Transverse colon (tissue), 4 donors: ENCODE results near the gene CALML3. TPM values are rescaled to one million over a fixed set of nuclear protein-coding genes. Genes with fewer than 3 reads are reported as not detected.
A peak's percentile ranks its signal among the peaks of the same experiment; 100 is the strongest.

ENCODE experiments used
- DNase-seq: peaks from one replicate; pipeline ENCODE4 v3.0.0-alpha.2; 2019
- H3K27ac ChIP-seq, 4 donors: fragments of 200-600 bp; sonication (generic); 2 replicates each; pipeline ENCODE4 v1.5.1; 2016 to 2018; ENCODE audit warnings: inconsistent platforms in 4 of 4
- H3K27me3 ChIP-seq: fragments of 200-600 bp; sonication (generic); 2 replicates; pipeline ENCODE4 v1.5.1; 2017; ENCODE audit warnings: inconsistent platforms
- H3K36me3 ChIP-seq, 4 donors: fragments of 200-600 bp; sonication (generic); 2 replicates each; pipeline ENCODE4 v1.5.1; 2017 to 2019; ENCODE audit warnings: inconsistent platforms in 4 of 4
- H3K4me1 ChIP-seq, 4 donors: fragments of 200-600 bp; sonication (generic); 2 replicates each; pipeline ENCODE4 v1.5.1; 2017 to 2020; ENCODE audit warnings: inconsistent platforms in 4 of 4
- H3K4me3 ChIP-seq, 4 donors: fragments of 200-600 bp; sonication (generic); 1 replicate in 1 of 4; 2 replicates in 3 of 4; pipeline versions ENCODE4 v1.5.1 to v1.6.1; 2017 to 2019; ENCODE audit warnings: inconsistent platforms in 4 of 4
- H3K9me3 ChIP-seq, 2 donors: fragments of 200-600 bp; sonication (generic); 2 replicates each; pipeline ENCODE4 v1.5.1; 2017 to 2019; ENCODE audit warnings: inconsistent platforms in 2 of 2
- CTCF ChIP-seq, 5 experiments: fragments of 200-600 bp in 3 of 5; fragments of 450-650 bp in 2 of 5; sonication (generic) in 3 of 5; IDR thresholded peaks; 1 replicate in 2 of 5; 2 replicates in 3 of 5; pipeline ENCODE4 v1.5.1; 2016 to 2017; ENCODE audit warnings: antibody characterized with exemption in 5 of 5, inconsistent platforms in 3 of 5, mild to moderate bottlenecking in 2 of 5, moderate library complexity in 1 of 5
- EP300 ChIP-seq: sonication (generic); formaldehyde crosslinking; IDR thresholded peaks from one replicate; pipeline ENCODE4 v1.6.1; 2017; ENCODE audit warnings: antibody characterized with exemption, low read depth
- POLR2A ChIP-seq: fragments of 450-650 bp; IDR thresholded peaks from one replicate; pipeline ENCODE4 v1.6.1; 2016; ENCODE audit warnings: antibody characterized with exemption, mild to moderate bottlenecking, moderate library complexity
- POLR2AphosphoS5 ChIP-seq, 3 donors: sonication (generic); formaldehyde crosslinking; IDR thresholded peaks; one replicate each; pipeline ENCODE4 v1.6.1; 2016; ENCODE audit warnings: antibody characterized with exemption in 3 of 3
- WGBS, 2 donors: methylation state at CpG; one replicate each; pipeline ENCODE4 v1.1.5; 2018; ENCODE audit warnings: low coverage in 1 of 2; 5-methylcytosine and 5-hydroxymethylcytosine counted together
- in situ Hi-C, 4 donors: fragments of 200-750 bp; cut with MboI; loops; one replicate each; pipeline versions ENCODE4 v1.15.0 to v1.15.1; 2017; ENCODE audit warnings: low sequenced_read_pairs in 3 of 4, low pct_ligation_motif_present in 1 of 4, low pct_unique_long_range_greater_than_20kb in 1 of 4
- intact Hi-C: fragments of 100-400 bp; cut with DNase I; formaldehyde crosslinking; loops from one replicate; pipeline ENCODE4 v1.15.1; 2023; ENCODE audit warnings: low total_unique reads
- total RNA-seq, 4 donors: library from RNA; depleted of rRNA; stranded (reverse); fragments of >200 nt; gene quantifications; one replicate each; pipeline ENCODE4 v1.1.0, GENCODE V29; 2016

Gene CALML3
- total RNA-seq, 4 donors from 2014 or later = not detected

- Histone ChIP-seq H3K27me3 (no peaks in the 10 kb centered on the region), H3K27ac (no peak overlapping the region), H3K4me1 (peaks cover 27 to 57% (median 48%) of the 10 kb centered on the region in 4 donors), H3K4me3 (no peak overlapping the region), H3K9me3 (no peaks in the 10 kb centered on the region), H3K36me3 (no peaks in the 10 kb centered on the region)
- no peak for DNase-seq
- no peak for TF ChIP-seq POLR2AphosphoS5 (IDR thresholded peaks at IDR 0.05)
- TF ChIP-seq EP300 = no peak
- no peak for TF ChIP-seq POLR2A
- no peak for TF ChIP-seq CTCF (IDR thresholded peaks at IDR 0.05)
- WGBS, 2 donors = 90 to 91% methylated on average over 1 of the region's 1 CpG
- in situ Hi-C loops (no loop called here), intact Hi-C loops (no loop called here)
Measured at GRCh38 chr10:5543623-5544022, 18.9 kb downstream of the CALML3 start.

- Histone ChIP-seq H3K36me3 (no peaks in the 10 kb centered on the region), H3K27me3 (no peaks in the 10 kb centered on the region), H3K4me3 (no peak overlapping the region), H3K9me3 (no peaks in the 10 kb centered on the region), H3K27ac (peak overlapping the region in 3 of 4 donors; percentile 88 to 93 (median 92)), H3K4me1 (peaks cover 28 to 64% (median 52%) of the 10 kb centered on the region in 4 donors)
- peak; percentile 6 for DNase-seq
- TF ChIP-seq EP300 (no peak), CTCF (IDR thresholded peaks at IDR 0.05) (no peak), POLR2AphosphoS5 (IDR thresholded peaks at IDR 0.05) (no peak), POLR2A (no peak)
- in situ Hi-C loops = no loop called here
- intact Hi-C loops = no loop called here
- 50 to 68% methylated on average over 1 to 6 of the region's 6 CpGs for WGBS, 2 donors
Measured at GRCh38 chr10:5544216-5544805, 19.6 kb downstream of the CALML3 start.

- H3K27me3 ChIP-seq = no peaks in the 10 kb centered on the region
- H3K4me3 ChIP-seq = no peak overlapping the region
- H3K4me1 ChIP-seq = peaks cover 28 to 71% (median 54%) of the 10 kb centered on the region in 4 donors
- H3K27ac ChIP-seq = peak overlapping the region; percentile 86 to 93 (median 90)
- DNase-seq = peak; percentile 4
- no peaks in the 10 kb centered on the region for H3K36me3 ChIP-seq
- intact Hi-C loops (loop anchor here (5.0 kb wide), 1 partner anchor 272 kb away; no protein-coding TSS in a partner anchor), in situ Hi-C loops (no loop called here)
- 64% methylated on average over 1 of the region's 1 CpG; no CpG with 5 or more reads in 1 of the 2 donors for WGBS, 2 donors
- TF ChIP-seq CTCF (IDR thresholded peaks at IDR 0.05) = no peak
- no peak for TF ChIP-seq POLR2A
- no peak for TF ChIP-seq EP300
- no peak for TF ChIP-seq POLR2AphosphoS5 (IDR thresholded peaks at IDR 0.05)
- H3K9me3 ChIP-seq = no peaks in the 10 kb centered on the region
Measured at GRCh38 chr10:5545011-5545410, 20.2 kb downstream of the CALML3 start.

- Histone ChIP-seq H3K4me3 (no peak overlapping the region), H3K36me3 (no peaks in the 10 kb centered on the region), H3K27ac (peak overlapping the region; percentile 86 to 93 (median 90)), H3K9me3 (no peaks in the 10 kb centered on the region), H3K27me3 (no peaks in the 10 kb centered on the region), H3K4me1 (peaks cover 28 to 73% (median 54%) of the 10 kb centered on the region in 4 donors)
- 85% methylated on average over 2 of the region's 2 CpGs; no CpG with 5 or more reads in 1 of the 2 donors for WGBS, 2 donors
- DNase-seq = no peak
- in situ Hi-C loops = no loop called here
- intact Hi-C loops = loop anchor here (5.0 kb wide), 1 partner anchor 272 kb away; no protein-coding TSS in a partner anchor
- TF ChIP-seq POLR2AphosphoS5 (IDR thresholded peaks at IDR 0.05) (no peak), POLR2A (no peak), CTCF (IDR thresholded peaks at IDR 0.05) (no peak), EP300 (no peak)
Measured at GRCh38 chr10:5545426-5545777, 20.6 kb downstream of the CALML3 start.
